A549 (cell line): ENCODE results near the gene APH1B. TPM values are rescaled to one million over a fixed set of nuclear protein-coding genes. Genes with fewer than 3 reads are reported as not detected.

Source experiments
- ATAC-seq, 2 experiments: fragments of 200-7000 bp in 1 of 2; fragments of >200 bp in 1 of 2; cut with Nextera tagmentation in 1 of 2; cut with Tn5 transposase in 1 of 2; 3 replicates each; pipeline versions ENCODE4 v1.8.0 to v1.9.1; 2018 to 2020; ENCODE audit warnings: mild to moderate bottlenecking in 1 of 2, moderate library complexity in 1 of 2
- CTCF ChIA-PET: fragments of 300-600 bp; sonication (Branson Sonifier 250); formaldehyde crosslinking; extraction: SDS; loops from one replicate; lab custom pipeline; 2021; ENCODE audit warnings: antibody characterized with exemption, inconsistent platforms; lab: Yijun Ruan, JAX
- POLR2A ChIA-PET: fragments of 350-600 bp; formaldehyde crosslinking; extraction: SDS; loops from one replicate; lab custom pipeline; 2021; ENCODE audit warnings: antibody characterized with exemption, inconsistent platforms; lab: Yijun Ruan, JAX
- DNase-seq, 2 experiments: peaks; one replicate each; pipeline versions ENCODE4 v3.0.0 to v3.0.0-alpha.2; 2011 to 2016; ENCODE audit warnings: low read depth in 1 of 2, low spot score in 1 of 2
- FAIRE-seq: peaks from 2 replicates; lab custom pipeline; 2011; peaks lifted over from hg19 to GRCh38; lab: Jason Lieb, UNC
- H3K27ac ChIP-seq, 2 experiments: fragments of >200 bp; sonication (Bioruptor Twin); formaldehyde crosslinking; 3 replicates each; pipeline ENCODE4 v1.5.1; 2016 to 2017
- H3K4me1 ChIP-seq: fragments of >200 bp; sonication (Bioruptor Twin); formaldehyde crosslinking; 3 replicates; pipeline ENCODE4 v1.6.1; 2016
- H3K4me2 ChIP-seq: fragments of >200 bp; sonication (Bioruptor Twin); formaldehyde crosslinking; 3 replicates; pipeline ENCODE4 v1.6.1; 2016
- H3K4me3 ChIP-seq: fragments of >200 bp; sonication (Bioruptor Twin); formaldehyde crosslinking; 3 replicates; pipeline ENCODE4 v1.5.1; 2016
- H3K9me3 ChIP-seq: fragments of >200 bp; sonication (Bioruptor Twin); formaldehyde crosslinking; 3 replicates; pipeline ENCODE4 v1.6.1; 2016
- CBX8 ChIP-seq: fragments of 200-600 bp; sonication (generic); IDR thresholded peaks from 2 replicates; pipeline ENCODE4 v1.6.1; 2016
- CEBPB ChIP-seq, 2 experiments: fragments of >200 bp in 1 of 2; sonication (Bioruptor Twin) in 1 of 2; formaldehyde crosslinking in 1 of 2; IDR thresholded peaks; 2 replicates each; pipeline ENCODE4 v1.6.1; 2012 to 2016
- CHD2 ChIP-seq: fragments of 150-350 bp; IDR thresholded peaks from 2 replicates; pipeline ENCODE4 v1.6.1; 2014; ENCODE audit warnings: low read length; ENCODE audit not compliant: partially characterized antibody
- EHF ChIP-seq: fragments of 250-450 bp; sonication (Bioruptor Pico); IDR thresholded peaks from 2 replicates; pipeline ENCODE4 v1.5.0; 2020; ENCODE audit warnings: mild to moderate bottlenecking
- ESRRA ChIP-seq: fragments of 150-350 bp; IDR thresholded peaks from 2 replicates; pipeline ENCODE4 v1.6.1; 2014; ENCODE audit warnings: mild to moderate bottlenecking, low read length, borderline replicate concordance
- FOSL2 ChIP-seq, 2 experiments: fragments of 450-650 bp in 1 of 2; fragments of >200 bp in 1 of 2; sonication (Bioruptor Twin) in 1 of 2; formaldehyde crosslinking; IDR thresholded peaks; 2 replicates each; pipeline versions ENCODE4 v1.5.0 to v1.6.1; 2016 to 2020; ENCODE audit warnings: mild to moderate bottlenecking in 1 of 2, moderate library complexity in 1 of 2
- HEYL ChIP-seq: fragments of 250-450 bp; sonication (Bioruptor Pico); IDR thresholded peaks from 2 replicates; pipeline ENCODE4 v1.8.0; 2021; ENCODE audit warnings: mild to moderate bottlenecking, moderate library complexity
- HOXA7 ChIP-seq: fragments of 250-450 bp; sonication (Bioruptor Pico); IDR thresholded peaks from 2 replicates; pipeline ENCODE4 v1.5.0; 2020; ENCODE audit warnings: mild to moderate bottlenecking, moderate library complexity
- JUNB ChIP-seq: fragments of >200 bp; sonication (Bioruptor Twin); formaldehyde crosslinking; IDR thresholded peaks from 2 replicates; pipeline ENCODE4 v1.6.1; 2016
- KDM5A ChIP-seq: fragments of 200-600 bp; sonication (generic); IDR thresholded peaks from 2 replicates; pipeline ENCODE4 v1.6.1; 2016; ENCODE audit warnings: antibody characterized with exemption, mild to moderate bottlenecking
- MAZ ChIP-seq: fragments of 150-350 bp; IDR thresholded peaks from 2 replicates; pipeline ENCODE4 v1.6.1; 2014; ENCODE audit warnings: antibody characterized with exemption, low read depth, low read length, borderline replicate concordance
- NFE2L2 ChIP-seq: fragments of 150-350 bp; conservative IDR thresholded peaks from 2 replicates; pipeline ENCODE4 v1.6.1; 2014; ENCODE audit warnings: low read length
- NPAS2 ChIP-seq: fragments of 250-450 bp; sonication (Bioruptor Pico); IDR thresholded peaks from 2 replicates; pipeline ENCODE4 v1.8.0; 2022; ENCODE audit warnings: mild to moderate bottlenecking, moderate library complexity, borderline replicate concordance
- POLR2A ChIP-seq: IDR thresholded peaks from 2 replicates; pipeline ENCODE4 v1.6.1; 2012; ENCODE audit warnings: mild to moderate bottlenecking, low read length
- RAD21 ChIP-seq, 2 experiments: fragments of >200 bp in 1 of 2; sonication (Bioruptor Twin) in 1 of 2; formaldehyde crosslinking in 1 of 2; IDR thresholded peaks in 1 of 2; conservative IDR thresholded peaks in 1 of 2; 2 replicates in 1 of 2; 3 replicates in 1 of 2; pipeline ENCODE4 v1.6.1; 2012 to 2018; ENCODE audit warnings: inconsistent platforms in 1 of 2
- RARB ChIP-seq: fragments of 250-450 bp; sonication (Bioruptor Pico); IDR thresholded peaks from 2 replicates; pipeline ENCODE4 v1.8.0; 2021; ENCODE audit warnings: mild to moderate bottlenecking, moderate library complexity
- RNF2 ChIP-seq: fragments of 200-600 bp; sonication (generic); IDR thresholded peaks from 2 replicates; pipeline ENCODE4 v1.6.1; 2016; ENCODE audit warnings: low read depth, mild to moderate bottlenecking, antibody characterized with exemption, moderate library complexity, borderline replicate concordance
- TFCP2L1 ChIP-seq: fragments of 250-450 bp; sonication (Bioruptor Pico); IDR thresholded peaks from 2 replicates; pipeline ENCODE4 v1.5.0; 2021; ENCODE audit warnings: mild to moderate bottlenecking
- TP53 ChIP-seq: fragments of 250-450 bp; sonication (Bioruptor Pico); IDR thresholded peaks from 2 replicates; pipeline ENCODE4 v1.5.0; 2021; ENCODE audit warnings: mild to moderate bottlenecking, moderate library complexity
- WGBS: methylation state at CpG from one replicate; pipeline ENCODE4 v1.1.6; 2017; ENCODE audit errors: missing lambda C conversion rate; 5-methylcytosine and 5-hydroxymethylcytosine counted together
- polyA plus RNA-seq, 4 experiments: library from polyadenylated mRNA; depleted of rRNA in 3 of 4; stranded (reverse); fragments of >200 nt; fragmentation: RNase III in 1 of 4; extraction: RNeasy Plus Mini Kit Qiagen cat#74134 plus additional on column Dnase treatment in 1 of 4; gene quantifications; 2 replicates in 3 of 4; 3 replicates in 1 of 4; pipeline ENCODE4 v1.2.3, GENCODE V29; 2011 to 2017
- TF ChIP-seq, protein P1 (sequence below): fragments of >200 bp; sonication (Bioruptor Twin); formaldehyde crosslinking; IDR thresholded peaks from 2 replicates; pipeline ENCODE4 v1.6.1; 2016
- TF ChIP-seq, protein P2 (sequence below): fragments of 250-450 bp; sonication (Bioruptor Pico); IDR thresholded peaks from 2 replicates; pipeline ENCODE4 v1.5.0; 2020; ENCODE audit warnings: low read depth, mild to moderate bottlenecking, moderate library complexity
- TF ChIP-seq, protein P3 (sequence below): fragments of >200 bp; sonication (Bioruptor Twin); formaldehyde crosslinking; IDR thresholded peaks from 3 replicates; pipeline ENCODE4 v1.5.1; 2016
- TF ChIP-seq, protein P4 (sequence below): IDR thresholded peaks from 2 replicates; pipeline ENCODE4 v1.6.1; 2012

The APH1B gene
- polyA plus RNA-seq, 2 of the 4 experiments (the other 2 are of a cell fraction), result 16.4 to 28.5 TPM

DNA sequence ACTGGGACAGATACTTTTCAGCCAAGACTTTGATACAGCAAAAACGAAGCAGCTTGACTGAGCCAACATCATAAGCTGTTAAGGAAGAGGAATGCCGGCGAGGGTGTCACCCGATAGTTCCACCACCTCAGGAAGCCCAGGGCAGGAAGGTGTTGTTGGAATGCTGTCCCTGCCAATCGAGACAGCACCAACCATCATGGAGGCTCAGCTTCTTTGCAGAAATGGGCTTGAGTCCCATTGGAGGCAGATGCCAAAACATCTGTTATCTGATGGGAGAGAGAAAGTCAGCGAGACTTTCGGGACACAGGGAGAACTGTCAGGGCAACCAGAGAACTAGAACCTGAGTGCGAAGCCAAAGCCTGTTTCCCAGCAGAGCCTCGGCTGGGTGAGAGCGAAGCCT, 53.5 kb downstream of the APH1B start:
- Histone ChIP-seq H3K4me1 (peaks cover 19% of the 10 kb centered on the region), H3K4me2 (no peak overlapping the region), H3K9me3 (no peaks in the 10 kb centered on the region), H3K27ac (no peak overlapping the region), H3K4me3 (no peak overlapping the region)
- ChIA-PET POLR2A (no interaction called here), CTCF (interaction anchor here (1.2 to 2.1 kb wide), 3 partner anchors 22 to 72 kb away, joined by 3 to 8 read pairs (median 7); no protein-coding TSS in a partner anchor)
- DNase-seq (no peak), FAIRE-seq (no peak), ATAC-seq (no peak)
- 87% methylated on average over 10 of the region's 10 CpGs for WGBS
- TF ChIP-seq POLR2A (no peak), CBX8 (no peak), KDM5A (no peak)

DNA sequence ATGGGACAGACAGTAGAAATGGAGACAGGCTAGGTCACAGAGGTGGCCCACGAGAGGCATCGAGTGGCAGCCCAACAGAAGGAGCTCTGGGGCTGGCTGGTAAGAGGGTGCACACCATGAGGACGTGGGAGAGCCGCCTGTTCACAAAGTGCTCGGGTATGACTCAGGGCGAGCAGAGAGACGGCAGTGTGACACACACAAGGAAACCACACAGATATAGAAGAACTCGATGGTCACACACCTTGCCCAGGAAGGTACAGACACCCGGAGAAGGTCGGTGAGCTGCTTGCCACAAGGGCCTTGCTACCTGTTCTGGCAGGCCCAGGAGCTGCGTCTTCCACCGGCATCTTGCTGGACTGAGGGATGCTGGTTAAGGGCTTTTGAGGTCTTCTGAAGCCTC, 54.1 kb downstream of the APH1B start:
- ATAC-seq, result no peak
- no peak for FAIRE-seq
- Histone ChIP-seq H3K9me3 (no peaks in the 10 kb centered on the region), H3K4me1 (peaks cover 19% of the 10 kb centered on the region), H3K4me3 (no peak overlapping the region), H3K4me2 (no peak overlapping the region), H3K27ac (peak overlapping the region in 1 of 2 experiments; percentile 67; a peak in 1 of 6 replicates)
- WGBS, result 88% methylated on average over 12 of the region's 12 CpGs
- TF ChIP-seq ESRRA, result no peak
- TF ChIP-seq, protein P1, sequence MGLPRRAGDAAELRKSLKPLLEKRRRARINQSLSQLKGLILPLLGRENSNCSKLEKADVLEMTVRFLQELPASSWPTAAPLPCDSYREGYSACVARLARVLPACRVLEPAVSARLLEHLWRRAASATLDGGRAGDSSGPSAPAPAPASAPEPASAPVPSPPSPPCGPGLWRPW, result no peak
- ChIA-PET POLR2A (no interaction called here), CTCF (interaction anchor here (1.0 to 2.1 kb wide), 6 partner anchors 8 to 135 kb away, joined by 3 to 8 read pairs (median 6); no protein-coding TSS in a partner anchor)
- no peak for DNase-seq

DNA sequence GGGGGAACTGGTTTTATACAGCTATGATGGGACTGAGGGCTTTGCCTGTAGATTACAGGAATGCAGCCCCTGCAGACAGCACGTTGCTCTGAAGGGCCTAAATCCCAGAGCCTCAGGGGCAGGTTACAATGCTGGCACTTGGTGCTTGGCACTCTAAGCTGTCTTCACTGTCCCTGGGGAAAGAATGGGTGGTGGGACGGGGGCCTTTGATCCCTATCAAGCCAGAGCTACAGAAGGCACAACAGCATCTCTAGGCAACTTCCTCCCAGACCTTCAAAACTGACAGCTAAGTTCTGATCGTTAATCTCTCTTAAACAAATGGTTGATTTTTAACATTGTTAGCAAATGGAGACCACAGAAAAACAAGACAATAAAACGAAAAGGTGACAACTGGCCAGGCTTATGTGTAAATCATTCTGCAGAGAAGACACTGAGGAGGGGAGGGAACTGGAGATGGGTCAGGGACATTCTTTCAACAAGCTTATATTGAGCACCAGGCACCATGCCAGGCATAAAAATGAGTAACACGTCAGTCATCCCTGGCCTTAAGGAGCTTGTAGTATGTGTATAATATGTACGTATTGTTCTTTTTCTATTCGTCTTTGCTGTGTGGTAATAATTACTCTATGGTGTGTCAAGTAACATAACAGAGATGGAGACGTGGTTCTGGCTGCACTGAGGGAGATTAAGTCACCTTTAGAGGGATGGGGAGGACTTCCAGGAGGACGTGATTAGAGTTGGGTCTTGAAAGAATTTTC, 55.1 kb downstream of the APH1B start:
- peak overlapping the region; percentile 63 to 67; a peak in 4 of 6 replicates for H3K27ac ChIP-seq
- TF ChIP-seq RARB (CRISPR knock-in tag), result no peak
- no peak for TF ChIP-seq HOXA7 (CRISPR knock-in tag)
- TF ChIP-seq, protein P2, sequence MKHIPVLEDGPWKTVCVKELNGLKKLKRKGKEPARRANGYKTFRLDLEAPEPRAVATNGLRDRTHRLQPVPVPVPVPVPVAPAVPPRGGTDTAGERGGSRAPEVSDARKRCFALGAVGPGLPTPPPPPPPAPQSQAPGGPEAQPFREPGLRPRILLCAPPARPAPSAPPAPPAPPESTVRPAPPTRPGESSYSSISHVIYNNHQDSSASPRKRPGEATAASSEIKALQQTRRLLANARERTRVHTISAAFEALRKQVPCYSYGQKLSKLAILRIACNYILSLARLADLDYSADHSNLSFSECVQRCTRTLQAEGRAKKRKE (CRISPR knock-in tag), result no peak
- TF ChIP-seq HEYL (CRISPR knock-in tag), result no peak
- TF ChIP-seq TFCP2L1, result 0 out of 2 replicates have a peak, but pooled peaks have one; percentile 26
- no peak for TF ChIP-seq EHF (CRISPR knock-in tag)
- TF ChIP-seq CHD2, result no peak
- no peak for TF ChIP-seq MAZ
- TF ChIP-seq ESRRA, result no peak
- TF ChIP-seq NPAS2 (CRISPR knock-in tag), result no peak
- TF ChIP-seq RNF2, result no peak
- TF ChIP-seq FOSL2 (IDR thresholded peaks at IDR 0.05), result no peak
- peak; percentile 42; the same call in 1 of the 2 replicates for TF ChIP-seq FOSL2 (CRISPR knock-in tag; IDR thresholded peaks at IDR 0.05)
- TF ChIP-seq JUNB, result peak; percentile 30; the same call in 1 of the 2 replicates
- TF ChIP-seq, protein P3, sequence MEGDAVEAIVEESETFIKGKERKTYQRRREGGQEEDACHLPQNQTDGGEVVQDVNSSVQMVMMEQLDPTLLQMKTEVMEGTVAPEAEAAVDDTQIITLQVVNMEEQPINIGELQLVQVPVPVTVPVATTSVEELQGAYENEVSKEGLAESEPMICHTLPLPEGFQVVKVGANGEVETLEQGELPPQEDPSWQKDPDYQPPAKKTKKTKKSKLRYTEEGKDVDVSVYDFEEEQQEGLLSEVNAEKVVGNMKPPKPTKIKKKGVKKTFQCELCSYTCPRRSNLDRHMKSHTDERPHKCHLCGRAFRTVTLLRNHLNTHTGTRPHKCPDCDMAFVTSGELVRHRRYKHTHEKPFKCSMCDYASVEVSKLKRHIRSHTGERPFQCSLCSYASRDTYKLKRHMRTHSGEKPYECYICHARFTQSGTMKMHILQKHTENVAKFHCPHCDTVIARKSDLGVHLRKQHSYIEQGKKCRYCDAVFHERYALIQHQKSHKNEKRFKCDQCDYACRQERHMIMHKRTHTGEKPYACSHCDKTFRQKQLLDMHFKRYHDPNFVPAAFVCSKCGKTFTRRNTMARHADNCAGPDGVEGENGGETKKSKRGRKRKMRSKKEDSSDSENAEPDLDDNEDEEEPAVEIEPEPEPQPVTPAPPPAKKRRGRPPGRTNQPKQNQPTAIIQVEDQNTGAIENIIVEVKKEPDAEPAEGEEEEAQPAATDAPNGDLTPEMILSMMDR, result no peak
- TF ChIP-seq, protein P4, sequence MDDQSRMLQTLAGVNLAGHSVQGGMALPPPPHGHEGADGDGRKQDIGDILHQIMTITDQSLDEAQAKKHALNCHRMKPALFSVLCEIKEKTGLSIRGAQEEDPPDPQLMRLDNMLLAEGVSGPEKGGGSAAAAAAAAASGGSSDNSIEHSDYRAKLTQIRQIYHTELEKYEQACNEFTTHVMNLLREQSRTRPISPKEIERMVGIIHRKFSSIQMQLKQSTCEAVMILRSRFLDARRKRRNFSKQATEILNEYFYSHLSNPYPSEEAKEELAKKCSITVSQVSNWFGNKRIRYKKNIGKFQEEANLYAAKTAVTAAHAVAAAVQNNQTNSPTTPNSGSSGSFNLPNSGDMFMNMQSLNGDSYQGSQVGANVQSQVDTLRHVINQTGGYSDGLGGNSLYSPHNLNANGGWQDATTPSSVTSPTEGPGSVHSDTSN, result no peak
- TF ChIP-seq, protein P1, result no peak
- no peak for TF ChIP-seq NFE2L2
- TF ChIP-seq RAD21 (conservative IDR thresholded peaks at IDR 0.05 in 1 of 2, IDR thresholded peaks at IDR 0.05 in 1 of 2), result no peak
- TF ChIP-seq CEBPB (IDR thresholded peaks at IDR 0.05), result no peak
- no peak for TF ChIP-seq TP53
- TF ChIP-seq, all 56 proteins: peak for 3
- 31% methylated on average over 9 of the region's 9 CpGs for WGBS
- ATAC-seq (peak; percentile 78 to 81), DNase-seq (peak; percentile 76 to 77), FAIRE-seq (peak; percentile 74)
- Histone ChIP-seq H3K4me1 (peaks cover 19% of the 10 kb centered on the region), H3K9me3 (no peaks in the 10 kb centered on the region), H3K4me3 (no peak overlapping the region), H3K4me2 (peak overlapping the region; percentile 45)
- ChIA-PET CTCF (interaction anchor here (0.7 to 2.1 kb wide), 6 partner anchors 9 to 134 kb away, joined by 3 to 6 read pairs (median 3); no protein-coding TSS in a partner anchor), POLR2A (no interaction called here)
